H1 (cell line): Measurements from ENCODE around the gene HSF4. TPM values are rescaled to one million over a fixed set of nuclear protein-coding genes. Genes with fewer than 3 reads are reported as not detected.

Experiments used
- CTCF ChIA-PET: fragments of 300-600 bp; sonication (Branson Sonifier 250); formaldehyde crosslinking; loops from one replicate; lab custom pipeline; 2021; ENCODE audit not compliant: partially characterized antibody; lab: Charles Lee
- POLR2A ChIA-PET: fragments of 300-600 bp; sonication (Branson Sonifier 250); formaldehyde crosslinking; loops from one replicate; lab custom pipeline; 2021; ENCODE audit warnings: inconsistent platforms; ENCODE audit not compliant: partially characterized antibody; lab: Charles Lee
- DNase-seq, 2 experiments: peaks; one replicate each; pipeline versions ENCODE4 v3.0.0 to v3.0.0-alpha.2; 2010 to 2022; ENCODE audit warnings: low spot score in 2 of 2, low read depth in 1 of 2, mixed read lengths in 1 of 2
- FAIRE-seq: peaks from 2 replicates; lab custom pipeline; 2011; peaks lifted over from hg19 to GRCh38; lab: Jason Lieb, UNC
- H2AFZ ChIP-seq: 2 replicates; pipeline ENCODE4 v1.8.1; 2012; ENCODE audit warnings: low read length, inconsistent platforms
- H2AK5ac ChIP-seq: 2 replicates; pipeline ENCODE4 v1.6.1; 2013; ENCODE audit warnings: low read depth, low read length
- H2BK120ac ChIP-seq: replicated peaks from 2 replicates; pipeline ENCODE3; 2013; ENCODE audit warnings: low read depth, low read length, inconsistent platforms
- H2BK12ac ChIP-seq: 2 replicates; pipeline ENCODE4 v1.6.1; 2013; ENCODE audit warnings: low read depth, low read length
- H2BK15ac ChIP-seq: 2 replicates; pipeline ENCODE4 v1.6.1; 2013; ENCODE audit warnings: low read length
- H2BK20ac ChIP-seq: 2 replicates; pipeline ENCODE4 v1.6.1; 2013; ENCODE audit warnings: low read length
- H2BK5ac ChIP-seq: 2 replicates; pipeline ENCODE4 v1.6.1; 2013; ENCODE audit warnings: low read depth, low read length
- H3K14ac ChIP-seq: 2 replicates; pipeline ENCODE4 v1.6.1; 2013; ENCODE audit warnings: inconsistent platforms; ENCODE audit not compliant: insufficient read length
- H3K18ac ChIP-seq: 2 replicates; pipeline ENCODE4 v1.6.1; 2013; ENCODE audit warnings: low read length; ENCODE audit errors: extremely low read depth
- H3K23ac ChIP-seq: 2 replicates; pipeline ENCODE4 v1.6.1; 2013; ENCODE audit warnings: inconsistent platforms; ENCODE audit not compliant: insufficient read length
- H3K23me2 ChIP-seq: 2 replicates; pipeline ENCODE4 v1.6.1; 2013; ENCODE audit warnings: low read depth, low read length
- H3K27ac ChIP-seq: 2 replicates; pipeline ENCODE4 v1.6.1; 2011; ENCODE audit warnings: low read depth, low read length, inconsistent platforms
- H3K27me3 ChIP-seq, 4 experiments: replicated peaks in 1 of 4; 1 replicate in 1 of 4; 2 replicates in 3 of 4; pipeline versions ENCODE4 v1.6.1 to v1.8.1; 2011 to 2013; ENCODE audit warnings: low read length in 3 of 4, mild to moderate bottlenecking in 3 of 4, inconsistent platforms in 2 of 4, mixed read lengths in 2 of 4, moderate library complexity in 1 of 4; ENCODE audit not compliant: control insufficient read depth in 3 of 4, insufficient read depth in 3 of 4; ENCODE audit errors: extremely low read depth in 1 of 4
- H3K36me3 ChIP-seq, 4 experiments: 2 replicates each; pipeline versions ENCODE4 v1.6.1 to v1.8.1; 2011 to 2013; ENCODE audit warnings: mild to moderate bottlenecking in 4 of 4, low read length in 3 of 4, moderate library complexity in 2 of 4, control low read depth in 1 of 4, inconsistent platforms in 1 of 4; ENCODE audit not compliant: insufficient read depth in 4 of 4, control insufficient read depth in 2 of 4
- H3K4ac ChIP-seq: replicated peaks from 2 replicates; pipeline ENCODE3; 2013; ENCODE audit warnings: low read length, low read depth, mixed read lengths, inconsistent platforms; ENCODE audit not compliant: insufficient read length
- H3K4me1 ChIP-seq, 4 experiments: replicated peaks in 1 of 4; 1 replicate in 1 of 4; 2 replicates in 3 of 4; pipeline versions ENCODE4 v1.6.1 to v1.8.1; 2011 to 2013; ENCODE audit warnings: low read length in 3 of 4, inconsistent platforms in 2 of 4, mixed read lengths in 1 of 4; ENCODE audit not compliant: insufficient read depth in 4 of 4, control insufficient read depth in 3 of 4
- H3K4me2 ChIP-seq, 2 experiments: 2 replicates each; pipeline versions ENCODE4 v1.6.1 to v1.8.1; 2011 to 2013; ENCODE audit warnings: low read depth in 2 of 2, low read length in 2 of 2, control low read depth in 1 of 2, inconsistent platforms in 1 of 2, mild to moderate bottlenecking in 1 of 2; ENCODE audit not compliant: insufficient read depth in 1 of 2
- H3K4me3 ChIP-seq, 4 experiments: fragments of 200-600, 300-600 bp in 1 of 4; sonication (generic), shearing (Covaris generic), sonication (Bioruptor Twin) in 1 of 4; 2 replicates each; pipeline versions ENCODE4 v1.5.1 to v1.8.1; 2011 to 2016; ENCODE audit warnings: low read length in 4 of 4, low read depth in 3 of 4, control low read depth in 2 of 4, inconsistent platforms in 2 of 4, mild to moderate bottlenecking in 2 of 4, mixed read lengths in 1 of 4, moderate library complexity in 1 of 4; ENCODE audit not compliant: insufficient read depth in 2 of 4; ENCODE audit errors: extremely low read depth in 1 of 4
- H3K56ac ChIP-seq: replicated peaks from 2 replicates; pipeline ENCODE3; 2013; ENCODE audit warnings: low read depth, mild to moderate bottlenecking, mixed read lengths, low read length, inconsistent platforms; ENCODE audit not compliant: insufficient read length
- H3K79me1 ChIP-seq: 2 replicates; pipeline ENCODE4 v1.6.1; 2013; ENCODE audit warnings: low read depth, low read length, control low read depth
- H3K79me2 ChIP-seq, 2 experiments: 2 replicates each; pipeline versions ENCODE4 v1.6.1 to v1.8.1; 2012 to 2013; ENCODE audit warnings: low read length in 2 of 2, mild to moderate bottlenecking in 2 of 2, inconsistent platforms in 1 of 2; ENCODE audit not compliant: insufficient read depth in 2 of 2, control insufficient read depth in 1 of 2
- H3K9ac ChIP-seq, 4 experiments: replicated peaks in 1 of 4; 1 replicate in 1 of 4; 2 replicates in 3 of 4; pipeline versions ENCODE4 v1.6.1 to v1.8.1; 2011 to 2013; ENCODE audit warnings: low read depth in 3 of 4, low read length in 3 of 4, control low read depth in 2 of 4, mild to moderate bottlenecking in 2 of 4, moderate library complexity in 2 of 4, inconsistent platforms in 1 of 4; ENCODE audit errors: extremely low read depth in 1 of 4
- H3K9me3 ChIP-seq, 2 experiments: 2 replicates each; pipeline versions ENCODE4 v1.6.1 to v1.8.1; 2012 to 2013; ENCODE audit warnings: mild to moderate bottlenecking in 2 of 2, moderate library complexity in 2 of 2, control low read depth in 1 of 2, inconsistent platforms in 1 of 2, low read depth in 1 of 2, low read length in 1 of 2, mixed read lengths in 1 of 2; ENCODE audit not compliant: insufficient read depth in 2 of 2
- H4K20me1 ChIP-seq, 2 experiments: replicated peaks in 1 of 2; 2 replicates each; pipeline versions ENCODE3 to v1.8.1; 2011 to 2013; ENCODE audit warnings: inconsistent platforms in 2 of 2, low read length in 2 of 2, mild to moderate bottlenecking in 1 of 2; ENCODE audit not compliant: insufficient read depth in 2 of 2, control insufficient read depth in 1 of 2
- H4K5ac ChIP-seq: 2 replicates; pipeline ENCODE4 v1.6.1; 2013; ENCODE audit warnings: low read length, low read depth, mixed read lengths, inconsistent platforms; ENCODE audit not compliant: insufficient read length
- H4K8ac ChIP-seq: 2 replicates; pipeline ENCODE4 v1.8.0; 2013; ENCODE audit warnings: mild to moderate bottlenecking, moderate library complexity, low read length, inconsistent platforms; ENCODE audit not compliant: insufficient read depth; ENCODE audit errors: extremely low read depth
- H4K91ac ChIP-seq: replicated peaks from 2 replicates; pipeline ENCODE3; 2013; ENCODE audit warnings: low read length, mixed read lengths, inconsistent platforms; ENCODE audit not compliant: insufficient read length
- ASH2L ChIP-seq: fragments of 200-600, 300-600 bp; sonication (generic); IDR thresholded peaks from one replicate; pipeline ENCODE4 v1.7.1; 2017; ENCODE audit warnings: low read length
- GTF2F1 ChIP-seq: IDR thresholded peaks from 2 replicates; pipeline ENCODE4 v1.6.1; 2012; ENCODE audit warnings: low read depth, low read length, improper control_type of control experiment, borderline replicate concordance
- JUN ChIP-seq: IDR thresholded peaks from 2 replicates; pipeline ENCODE4 v1.6.1; 2011; ENCODE audit warnings: low read depth, mild to moderate bottlenecking, improper control_type of control experiment, low read length
- PHF8 ChIP-seq: fragments of 200-600 bp; sonication (generic); conservative IDR thresholded peaks from 2 replicates; pipeline ENCODE4 v1.7.1; 2012; ENCODE audit warnings: low read depth, mild to moderate bottlenecking, inconsistent platforms, low read length, moderate library complexity
- RBBP5 ChIP-seq: IDR thresholded peaks from 2 replicates; pipeline ENCODE4 v1.7.1; 2012; ENCODE audit warnings: low read depth, mild to moderate bottlenecking, inconsistent platforms, low read length, moderate library complexity, borderline replicate concordance
- SAP30 ChIP-seq: fragments of 300-600 bp; sonication (generic); IDR thresholded peaks from 2 replicates; pipeline ENCODE4 v1.7.1; 2012; ENCODE audit warnings: low read length, moderate library complexity, mild to moderate bottlenecking, inconsistent platforms; ENCODE audit not compliant: insufficient read depth, insufficient replicate concordance
- TEAD4 ChIP-seq: IDR thresholded peaks from 2 replicates; pipeline ENCODE4 v1.6.1; 2012; ENCODE audit warnings: low read depth, low read length, inconsistent platforms, mixed read lengths
- WGBS, 2 experiments: shearing (Covaris generic) in 1 of 2; methylation state at CpG; one replicate each; pipeline versions ENCODE4 v1.1.6 to v1.1.7; 2013 to 2015; ENCODE audit warnings: low lambda C conversion rate in 2 of 2, mixed read lengths in 2 of 2, inconsistent platforms in 1 of 2, low coverage in 1 of 2, missing lambda C conversion rate in 1 of 2; ENCODE audit not compliant: insufficient replicate concordance in 2 of 2, insufficient coverage in 1 of 2, insufficient read length in 1 of 2; ENCODE audit errors: extremely low coverage in 1 of 2, missing lambda C conversion rate in 1 of 2; 5-methylcytosine and 5-hydroxymethylcytosine counted together
- polyA plus RNA-seq, 7 experiments: library from polyadenylated mRNA; depleted of rRNA in 3 of 7; stranded (reverse) in 5 of 7; unstranded in 2 of 7; fragments of >200 nt in 5 of 7; fragments of 200-250 nt in 2 of 7; gene quantifications; 1 replicate in 5 of 7; 2 replicates in 1 of 7; 4 replicates in 1 of 7; pipeline versions ENCODE4 v1.2.1 to v1.2.3, GENCODE V29; 2011 to 2013; ENCODE audit warnings: missing spikeins in 2 of 7, mixed read lengths in 2 of 7
- total RNA-seq: library from RNA; stranded (reverse); fragmentation: NEBNext Ultra II Directional; extraction: Animal tissue kit (Norgen Biotek cat#: 25700); gene quantifications from 2 replicates; pipeline ENCODE4 v1.2.1, GENCODE V29; 2021
- TF ChIP-seq, protein P1 (sequence below): IDR thresholded peaks from 2 replicates; pipeline ENCODE4 v1.6.1; 2011; ENCODE audit warnings: low read depth, mild to moderate bottlenecking, low read length; ENCODE audit not compliant: insufficient read depth

HSF4 gene
- total and polyA plus RNA-seq, 2 of the 8 experiments (the other 6 are each of a cell fraction or from before 2014, with no cell fraction given): 0.14 TPM; not detected in 1

- no peak overlapping the region for H4K8ac ChIP-seq
- no peak overlapping the region for H3K9ac ChIP-seq
- peaks cover 18 to 44% (median 34%) of the 10 kb centered on the region in 4 experiments for H3K36me3 ChIP-seq
- H3K4me2 ChIP-seq: no peak overlapping the region
- no peak overlapping the region for H2BK120ac ChIP-seq
- no peak overlapping the region for H3K4ac ChIP-seq
- H3K23ac ChIP-seq: no peak overlapping the region
- TF ChIP-seq GTF2F1 (no peak), SAP30 (no peak), PHF8 (no peak), TEAD4 (no peak), RBBP5 (no peak), JUN (no peak), ASH2L (no peak)
- TF ChIP-seq, protein P1, sequence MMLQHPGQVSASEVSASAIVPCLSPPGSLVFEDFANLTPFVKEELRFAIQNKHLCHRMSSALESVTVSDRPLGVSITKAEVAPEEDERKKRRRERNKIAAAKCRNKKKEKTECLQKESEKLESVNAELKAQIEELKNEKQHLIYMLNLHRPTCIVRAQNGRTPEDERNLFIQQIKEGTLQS: no peak
- TF ChIP-seq, all 59 proteins: peak for 0
- DNase-seq (no peak), FAIRE-seq (no peak)
- no peaks in the 10 kb centered on the region for H3K9me3 ChIP-seq
- ChIA-PET CTCF (interaction anchor here (0.6 to 8.7 kb wide), 12 partner anchors 10 to 88 kb away, joined by 3 to 111 read pairs (median 7); partner anchors contain the start of genes EXOC3L1, MATCAP1, NOL3 and TMEM208), POLR2A (interaction anchor here (2.2 kb wide), 2 partner anchors 26 to 38 kb away, joined by 5 to 7 read pairs; partner anchors contain the start of gene NOL3)
- H2AK5ac ChIP-seq: no peak overlapping the region
- H4K20me1 ChIP-seq: peaks cover 5 to 29% of the 10 kb centered on the region in 2 experiments
- no peak overlapping the region for H2BK5ac ChIP-seq
- no peak overlapping the region for H2BK20ac ChIP-seq
- no peak overlapping the region for H3K27ac ChIP-seq
- WGBS, 2 experiments: 90% methylated on average over 1 of the region's 1 CpG; no CpG with 5 or more reads in 1 of the 2 experiments
- no peak overlapping the region for H2AFZ ChIP-seq
- H3K79me2 ChIP-seq: peaks cover 8 to 17% of the 10 kb centered on the region in 2 experiments
- no peak overlapping the region for H3K14ac ChIP-seq
- H4K91ac ChIP-seq: no peak overlapping the region
- H3K4me1 ChIP-seq: peaks cover 0 to 17% (median 10%) of the 10 kb centered on the region in 4 experiments; a peak in 5 of 7 replicates
- peaks cover 13% of the 10 kb centered on the region for H3K23me2 ChIP-seq
- peaks cover 10% of the 10 kb centered on the region for H3K79me1 ChIP-seq
- no peak overlapping the region for H3K4me3 ChIP-seq
- H2BK15ac ChIP-seq: no peak overlapping the region
- no peak overlapping the region for H2BK12ac ChIP-seq
- H3K56ac ChIP-seq: no peak overlapping the region
- no peak overlapping the region for H3K18ac ChIP-seq
- H4K5ac ChIP-seq: no peak overlapping the region
- no peaks in the 10 kb centered on the region for H3K27me3 ChIP-seq
Observed at GRCh38 chr16:67196881-67197280, 32.3 kb downstream of the HSF4 start.
